BJ (cell line): ENCODE measurements around the gene SCT. TPM values are rescaled to one million over a fixed set of nuclear protein-coding genes. Genes with fewer than 3 reads are reported as not detected.

Experiments
- CTCF ChIA-PET: fragments of 350-600 bp; formaldehyde crosslinking; extraction: SDS; loops from one replicate; lab custom pipeline; 2021; ENCODE audit warnings: antibody characterized with exemption, inconsistent platforms; lab: Yijun Ruan, JAX
- POLR2A ChIA-PET: fragments of 300-600 bp; sonication (Branson Sonifier 250); formaldehyde crosslinking; extraction: SDS; loops from one replicate; lab custom pipeline; 2021; ENCODE audit warnings: antibody characterized with exemption; lab: Charles Lee
- DNase-seq: peaks from one replicate; pipeline ENCODE4 v3.0.0-alpha.2; 2011; ENCODE audit warnings: low read depth
- H3K27me3 ChIP-seq: 2 replicates; pipeline ENCODE4 v1.6.0; 2011; ENCODE audit warnings: low read length; ENCODE audit not compliant: control insufficient read depth, insufficient read depth
- H3K36me3 ChIP-seq: 2 replicates; pipeline ENCODE4 v1.5.1; 2011; ENCODE audit warnings: low read length; ENCODE audit not compliant: control insufficient read depth, insufficient read depth
- H3K4me3 ChIP-seq: 2 replicates; pipeline ENCODE4 v1.5.1; 2011; ENCODE audit warnings: low read depth, mild to moderate bottlenecking, control low read depth, low read length
- polyA plus RNA-seq: library from polyadenylated mRNA; depleted of rRNA; stranded (reverse); fragments of >200 nt; gene quantifications from 2 replicates; pipeline ENCODE4 v1.2.3, GENCODE V29; 2011
- TF ChIP-seq, protein P1 (sequence below): IDR thresholded peaks from 2 replicates; pipeline ENCODE4 v1.5.1; 2011; ENCODE audit warnings: low read depth, mild to moderate bottlenecking, control low read depth, inconsistent platforms, low read length, moderate library complexity; ENCODE audit not compliant: insufficient read depth

The SCT gene
- polyA plus RNA-seq, 1 experiment: not detected

DNA sequence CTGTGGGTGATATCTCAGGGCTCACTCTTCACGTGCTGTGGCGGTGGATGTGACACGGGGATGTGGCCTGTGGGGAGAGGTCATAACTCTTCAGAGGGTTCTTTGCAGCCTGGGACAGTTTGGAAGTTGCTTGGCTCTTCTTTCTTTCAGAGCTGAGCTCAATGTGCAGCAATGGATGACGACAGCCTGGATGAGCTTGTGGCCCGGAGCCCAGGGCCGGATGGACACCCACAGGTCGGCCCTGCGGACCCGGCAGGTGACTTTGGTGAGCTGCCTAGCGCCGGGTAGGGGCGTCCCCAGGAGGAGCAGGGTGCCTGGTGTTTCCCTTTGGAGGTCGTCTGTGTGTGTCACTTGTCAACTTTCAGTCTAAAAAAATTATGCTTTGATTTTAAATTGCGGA is 45.6 kb downstream of the SCT start:
- POLR2A ChIA-PET: no interaction called here
- CTCF ChIA-PET: no interaction called here

DNA sequence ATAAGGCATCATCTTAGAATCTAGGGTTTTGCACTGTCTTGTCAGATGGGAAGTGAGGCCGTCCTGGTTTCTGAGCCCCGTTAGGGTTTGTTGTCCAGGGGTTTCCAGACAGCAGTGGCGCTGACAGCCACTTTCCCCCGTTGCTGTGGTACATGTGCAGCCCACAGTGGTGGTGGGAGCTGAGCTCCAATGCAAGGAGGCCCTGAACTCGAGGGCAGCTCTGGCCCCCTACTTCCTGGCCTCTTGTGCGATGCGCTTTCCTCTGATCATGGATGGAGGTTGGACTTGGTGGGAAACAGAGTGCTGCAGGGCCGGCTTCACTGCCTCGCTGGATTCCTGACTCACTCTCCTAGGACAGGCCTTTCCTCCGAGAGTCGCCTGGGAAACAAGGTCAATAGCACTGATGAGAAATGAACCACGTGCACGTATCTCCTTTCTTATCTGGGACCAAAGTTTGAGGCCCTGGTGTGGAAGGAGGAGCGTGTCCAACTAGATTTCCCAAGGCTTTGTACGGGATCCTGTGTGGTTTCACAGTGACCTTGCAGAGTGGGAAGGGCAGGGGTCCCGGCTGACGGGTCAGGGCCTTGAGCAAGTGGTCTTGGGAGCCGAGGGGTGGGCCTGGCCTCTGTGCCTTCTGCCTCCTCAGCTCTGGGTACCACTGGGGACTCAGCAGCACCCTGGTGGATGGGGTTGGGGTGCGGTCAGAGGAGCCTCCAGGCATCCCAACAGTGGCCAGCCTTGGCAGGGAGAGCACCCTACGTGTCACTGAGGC is 47.0 kb downstream of the SCT start:
- peaks cover 15% of the 10 kb centered on the region for H3K36me3 ChIP-seq
- no peak for DNase-seq
- POLR2A ChIA-PET: no interaction called here
- H3K27me3 ChIP-seq: no peaks in the 10 kb centered on the region
- TF ChIP-seq, protein P1, sequence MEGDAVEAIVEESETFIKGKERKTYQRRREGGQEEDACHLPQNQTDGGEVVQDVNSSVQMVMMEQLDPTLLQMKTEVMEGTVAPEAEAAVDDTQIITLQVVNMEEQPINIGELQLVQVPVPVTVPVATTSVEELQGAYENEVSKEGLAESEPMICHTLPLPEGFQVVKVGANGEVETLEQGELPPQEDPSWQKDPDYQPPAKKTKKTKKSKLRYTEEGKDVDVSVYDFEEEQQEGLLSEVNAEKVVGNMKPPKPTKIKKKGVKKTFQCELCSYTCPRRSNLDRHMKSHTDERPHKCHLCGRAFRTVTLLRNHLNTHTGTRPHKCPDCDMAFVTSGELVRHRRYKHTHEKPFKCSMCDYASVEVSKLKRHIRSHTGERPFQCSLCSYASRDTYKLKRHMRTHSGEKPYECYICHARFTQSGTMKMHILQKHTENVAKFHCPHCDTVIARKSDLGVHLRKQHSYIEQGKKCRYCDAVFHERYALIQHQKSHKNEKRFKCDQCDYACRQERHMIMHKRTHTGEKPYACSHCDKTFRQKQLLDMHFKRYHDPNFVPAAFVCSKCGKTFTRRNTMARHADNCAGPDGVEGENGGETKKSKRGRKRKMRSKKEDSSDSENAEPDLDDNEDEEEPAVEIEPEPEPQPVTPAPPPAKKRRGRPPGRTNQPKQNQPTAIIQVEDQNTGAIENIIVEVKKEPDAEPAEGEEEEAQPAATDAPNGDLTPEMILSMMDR: no peak
- CTCF ChIA-PET: no interaction called here
- H3K4me3 ChIP-seq: no peak overlapping the region

More for the DNA sequence above, 45.6 kb downstream of the SCT start:
- Histone ChIP-seq H3K4me3 (no peak overlapping the region), H3K27me3 (no peaks in the 10 kb centered on the region), H3K36me3 (peaks cover 15% of the 10 kb centered on the region)
- TF ChIP-seq, protein P1: no peak
- no peak for DNase-seq

- ChIA-PET CTCF (no interaction called here), POLR2A (no interaction called here)
- Histone ChIP-seq H3K36me3 (peaks cover 8% of the 10 kb centered on the region), H3K4me3 (no peak overlapping the region; the same call in 1 of the 2 replicates), H3K27me3 (no peaks in the 10 kb centered on the region)
- DNase-seq: no peak
- TF ChIP-seq, protein P1: no peak
Measured at GRCh38 chr11:578276-579035, 48.5 kb downstream of the SCT start.

DNA sequence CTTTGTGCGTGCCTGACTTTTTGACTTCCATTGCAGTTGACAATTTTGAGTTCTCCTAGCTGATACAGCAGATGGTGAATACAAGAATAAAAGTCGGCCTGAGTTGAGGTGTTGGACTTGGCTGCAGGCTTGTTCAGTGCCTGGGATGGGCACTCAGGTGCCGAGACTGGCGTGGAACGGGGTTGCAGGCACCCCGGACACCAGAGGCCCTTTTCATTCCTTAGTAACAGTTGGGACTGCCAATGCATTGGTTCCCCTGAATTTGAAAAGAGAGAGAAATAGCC is 49.4 kb downstream of the SCT start:
- ChIA-PET CTCF (interaction anchor here (0.9 kb wide), 1 partner anchor 23 kb away, joined by 3 read pairs; no protein-coding TSS in a partner anchor), POLR2A (no interaction called here)
- Histone ChIP-seq H3K4me3 (peak overlapping the region; percentile 99), H3K27me3 (no peaks in the 10 kb centered on the region), H3K36me3 (peaks cover 7% of the 10 kb centered on the region)
- TF ChIP-seq, protein P1: no peak
- DNase-seq: no peak

DNA sequence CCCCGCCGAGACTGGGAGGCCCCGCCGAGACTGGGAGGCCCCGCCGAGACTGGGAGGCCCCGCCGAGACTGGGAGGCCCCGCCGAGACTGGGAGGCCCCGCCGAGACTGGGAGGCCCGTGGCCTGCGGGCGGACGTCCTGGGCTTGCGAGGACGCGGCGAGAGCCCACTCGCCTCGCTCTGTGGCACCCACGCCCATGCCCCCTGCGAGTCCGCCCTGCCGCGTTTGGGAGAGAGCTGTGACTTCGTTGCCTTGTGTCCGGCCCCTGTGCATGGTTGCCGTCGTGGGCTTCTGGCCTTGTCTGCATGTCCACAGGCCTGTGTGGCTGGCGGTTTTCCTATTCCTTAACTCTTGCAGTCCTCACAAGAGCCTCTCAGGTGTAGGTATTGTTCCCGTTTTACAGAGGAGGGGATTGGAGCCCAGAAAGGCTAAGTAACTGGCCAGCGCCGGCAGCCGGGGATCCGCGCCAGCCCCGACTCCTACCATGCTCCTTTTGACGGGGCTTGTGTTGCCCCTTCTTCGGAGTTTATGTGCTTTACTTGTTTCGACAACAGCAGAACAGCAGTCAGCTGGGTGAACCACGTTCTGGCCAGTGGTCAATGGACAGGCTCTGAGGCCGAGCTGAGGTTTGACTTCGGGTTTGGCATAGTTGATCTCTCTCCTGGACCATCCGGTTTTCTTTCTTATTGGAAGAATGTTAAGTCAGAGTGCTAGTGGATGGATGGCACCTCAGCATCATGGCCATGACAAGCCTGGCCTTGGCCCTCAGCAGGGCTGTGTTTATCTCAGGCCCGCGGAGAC is 50.0 kb downstream of the SCT start:
- ChIA-PET POLR2A (no interaction called here), CTCF (interaction anchor here (0.9 kb wide), 1 partner anchor 23 kb away, joined by 3 read pairs; no protein-coding TSS in a partner anchor)
- TF ChIP-seq, protein P1: no peak
- H3K36me3 ChIP-seq: peaks cover 6% of the 10 kb centered on the region
- peak overlapping the region; percentile 99 for H3K4me3 ChIP-seq
- DNase-seq: no peak
- no peaks in the 10 kb centered on the region for H3K27me3 ChIP-seq
